AG10803 (cell line): ENCODE results near the gene ZNF750.

Source experiments
- DNase-seq: peaks from one replicate; pipeline ENCODE4 v3.0.0; 2010; ENCODE audit warnings: low read depth
- H3K4me3 ChIP-seq: 2 replicates; pipeline ENCODE4 v1.5.1; 2011; ENCODE audit warnings: mild to moderate bottlenecking, low read length, control low read depth
- CTCF ChIP-seq: conservative IDR thresholded peaks from 2 replicates; pipeline ENCODE4 v1.5.1; 2011; ENCODE audit warnings: mild to moderate bottlenecking, low read length, control low read depth, inconsistent platforms

The ZNF750 gene

GRCh38 chr17:82876602-82877379, 37.0 kb upstream of the ZNF750 start:
- peak; percentile 79 for TF ChIP-seq CTCF
- no peak overlapping the region for H3K4me3 ChIP-seq
- DNase-seq = peak; percentile 83

- no peak for TF ChIP-seq CTCF
- no peak overlapping the region for H3K4me3 ChIP-seq
- DNase-seq = peak; percentile 34
Observed at GRCh38 chr17:82876149-82876548, 36.3 kb upstream of the ZNF750 start.

GRCh38 chr17:82875407-82875856, 35.6 kb upstream of the ZNF750 start:
- H3K4me3 ChIP-seq = no peak overlapping the region
- DNase-seq = no peak
- TF ChIP-seq CTCF = no peak

GRCh38 chr17:82874011-82874835, 34.4 kb upstream of the ZNF750 start:
- H3K4me3 ChIP-seq = no peak overlapping the region
- no peak for TF ChIP-seq CTCF
- DNase-seq = no peak

GRCh38 chr17:82873521-82873920, 33.7 kb upstream of the ZNF750 start:
- no peak for TF ChIP-seq CTCF
- DNase-seq = no peak
- H3K4me3 ChIP-seq = no peak overlapping the region

- no peak overlapping the region for H3K4me3 ChIP-seq
- no peak for TF ChIP-seq CTCF
- DNase-seq = no peak
Observed at GRCh38 chr17:82872591-82873520, 33.0 kb upstream of the ZNF750 start.
